ENCODE measurements around the gene RIN3. TPM values are rescaled to one million over a fixed set of nuclear protein-coding genes. Genes with fewer than 3 reads are reported as not detected.

Gene RIN3
- total RNA-seq, 1 experiment from 2014 or later: 10.9 TPM

DNA sequence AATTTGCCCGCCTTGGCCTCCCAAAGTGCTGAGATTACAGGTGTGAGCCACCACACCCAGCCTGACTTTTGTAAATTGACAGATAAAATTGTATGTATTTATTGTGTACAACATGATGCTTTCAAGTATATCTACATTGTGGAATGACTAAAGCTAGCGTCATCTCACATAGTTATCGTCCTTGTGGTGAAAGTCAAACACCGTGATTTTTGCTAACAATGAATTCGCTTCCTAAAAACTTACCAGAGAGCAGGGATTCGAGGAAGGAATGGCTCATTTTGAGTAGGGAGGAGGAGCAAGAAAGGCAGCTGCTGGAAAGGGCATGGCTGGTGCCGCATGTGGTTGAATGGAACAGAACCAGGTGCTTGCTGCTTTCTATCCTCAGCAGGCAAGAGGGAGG is 149.5 kb downstream of the RIN3 start:
- in situ Hi-C loops (cut with HindIII; ENCODE audit: low pct_unique_long_range_greater_than_20kb, low sequenced_read_pairs): no loop called here
- ChIA-PET POLR2A (no interaction called here), CTCF (no interaction called here)
- H3K36me3 ChIP-seq (ENCODE audit: control insufficient read depth, insufficient read depth, low read length): no peaks in the 10 kb centered on the region
- H3K4me3 ChIP-seq (ENCODE audit: low read depth in 2 of 2, low read length in 2 of 2): no peak overlapping the region
- intact Hi-C loops (cut with micrococcal nuclease; ENCODE audit: unreplicated experiment): no loop called here
- H3K4me1 ChIP-seq (ENCODE audit: control insufficient read depth, insufficient read depth, low read length): no peaks in the 10 kb centered on the region
- H3K9me3 ChIP-seq (ENCODE audit: control insufficient read depth, insufficient read depth, low read depth, low read length): no peaks in the 10 kb centered on the region
- DNase-seq (ENCODE audit: low read depth, low spot score) (no peak), ATAC-seq (no peak)
- no peak for TF ChIP-seq TCF7L2 (IDR thresholded peaks at IDR 0.05; ENCODE audit: low read depth, low read length)
- TF ChIP-seq POLR2AphosphoS5 (IDR thresholded peaks at IDR 0.05; ENCODE audit: low read depth, low read length): no peak
- no peak for TF ChIP-seq SIN3A (IDR thresholded peaks at IDR 0.05; ENCODE audit: borderline replicate concordance, insufficient read depth, low read depth, low read length)
- TF ChIP-seq, protein P1, sequence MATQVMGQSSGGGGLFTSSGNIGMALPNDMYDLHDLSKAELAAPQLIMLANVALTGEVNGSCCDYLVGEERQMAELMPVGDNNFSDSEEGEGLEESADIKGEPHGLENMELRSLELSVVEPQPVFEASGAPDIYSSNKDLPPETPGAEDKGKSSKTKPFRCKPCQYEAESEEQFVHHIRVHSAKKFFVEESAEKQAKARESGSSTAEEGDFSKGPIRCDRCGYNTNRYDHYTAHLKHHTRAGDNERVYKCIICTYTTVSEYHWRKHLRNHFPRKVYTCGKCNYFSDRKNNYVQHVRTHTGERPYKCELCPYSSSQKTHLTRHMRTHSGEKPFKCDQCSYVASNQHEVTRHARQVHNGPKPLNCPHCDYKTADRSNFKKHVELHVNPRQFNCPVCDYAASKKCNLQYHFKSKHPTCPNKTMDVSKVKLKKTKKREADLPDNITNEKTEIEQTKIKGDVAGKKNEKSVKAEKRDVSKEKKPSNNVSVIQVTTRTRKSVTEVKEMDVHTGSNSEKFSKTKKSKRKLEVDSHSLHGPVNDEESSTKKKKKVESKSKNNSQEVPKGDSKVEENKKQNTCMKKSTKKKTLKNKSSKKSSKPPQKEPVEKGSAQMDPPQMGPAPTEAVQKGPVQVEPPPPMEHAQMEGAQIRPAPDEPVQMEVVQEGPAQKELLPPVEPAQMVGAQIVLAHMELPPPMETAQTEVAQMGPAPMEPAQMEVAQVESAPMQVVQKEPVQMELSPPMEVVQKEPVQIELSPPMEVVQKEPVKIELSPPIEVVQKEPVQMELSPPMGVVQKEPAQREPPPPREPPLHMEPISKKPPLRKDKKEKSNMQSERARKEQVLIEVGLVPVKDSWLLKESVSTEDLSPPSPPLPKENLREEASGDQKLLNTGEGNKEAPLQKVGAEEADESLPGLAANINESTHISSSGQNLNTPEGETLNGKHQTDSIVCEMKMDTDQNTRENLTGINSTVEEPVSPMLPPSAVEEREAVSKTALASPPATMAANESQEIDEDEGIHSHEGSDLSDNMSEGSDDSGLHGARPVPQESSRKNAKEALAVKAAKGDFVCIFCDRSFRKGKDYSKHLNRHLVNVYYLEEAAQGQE (IDR thresholded peaks at IDR 0.05; ENCODE audit: insufficient read depth in 1 of 2, low read depth in 2 of 2, low read length in 1 of 2): no peak
- TF ChIP-seq CTCF (IDR thresholded peaks at IDR 0.05): no peak
- no peak overlapping the region for H3K27ac ChIP-seq (ENCODE audit: low read length)
- no TSS peak for BruUV-seq (replicated peaks)
- no peaks in the 10 kb centered on the region for H3K27me3 ChIP-seq (ENCODE audit: control insufficient read depth, insufficient read depth, low read length)

DNA sequence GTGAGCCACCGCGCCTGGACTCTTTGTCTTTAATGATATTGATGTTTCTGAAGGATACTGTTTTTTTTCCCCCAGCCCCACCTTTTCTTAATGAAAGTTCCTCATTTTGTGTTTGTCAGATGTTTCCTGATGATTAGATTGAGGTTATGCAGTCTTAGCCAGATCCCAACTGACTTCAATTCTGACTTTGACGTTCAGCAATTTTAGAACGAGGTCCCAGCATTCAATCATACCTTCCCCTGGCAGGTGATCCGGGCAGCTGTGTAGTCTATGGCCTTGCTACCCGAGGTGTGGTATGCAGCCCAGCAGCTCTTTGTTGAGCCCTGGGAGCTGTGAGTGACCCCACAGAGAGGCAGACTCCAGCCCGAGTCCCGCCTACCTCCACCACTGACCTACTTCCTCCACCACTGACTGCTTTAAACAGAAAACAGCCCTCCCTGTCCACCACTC is 152.1 kb downstream of the RIN3 start:
- no peaks in the 10 kb centered on the region for H3K4me1 ChIP-seq (ENCODE audit: control insufficient read depth, insufficient read depth, low read length)
- no peaks in the 10 kb centered on the region for H3K27me3 ChIP-seq (ENCODE audit: control insufficient read depth, insufficient read depth, low read length)
- H3K9me3 ChIP-seq (ENCODE audit: control insufficient read depth, insufficient read depth, low read depth, low read length): no peaks in the 10 kb centered on the region
- H3K27ac ChIP-seq (ENCODE audit: low read length): no peak overlapping the region
- no peak for ATAC-seq
- in situ Hi-C loops (cut with HindIII; ENCODE audit: low pct_unique_long_range_greater_than_20kb, low sequenced_read_pairs): no loop called here
- DNase-seq (ENCODE audit: low read depth, low spot score): no peak
- TF ChIP-seq POLR2AphosphoS5 (IDR thresholded peaks at IDR 0.05; ENCODE audit: low read depth, low read length) (no peak), TCF7L2 (IDR thresholded peaks at IDR 0.05; ENCODE audit: low read depth, low read length) (no peak), CTCF (IDR thresholded peaks at IDR 0.05) (no peak), SIN3A (IDR thresholded peaks at IDR 0.05; ENCODE audit: borderline replicate concordance, insufficient read depth, low read depth, low read length) (no peak)
- TF ChIP-seq, protein P1 (IDR thresholded peaks at IDR 0.05; ENCODE audit: insufficient read depth in 1 of 2, low read depth in 2 of 2, low read length in 1 of 2): no peak
- ChIA-PET POLR2A (no interaction called here), CTCF (interaction anchor here (0.5 kb wide), 1 partner anchor 175 kb away, joined by 4 read pairs; no protein-coding TSS in a partner anchor)
- intact Hi-C loops (cut with micrococcal nuclease; ENCODE audit: unreplicated experiment): no loop called here
- no peaks in the 10 kb centered on the region for H3K36me3 ChIP-seq (ENCODE audit: control insufficient read depth, insufficient read depth, low read length)
- BruUV-seq (replicated peaks): no TSS peak
- no peak overlapping the region for H3K4me3 ChIP-seq (ENCODE audit: low read depth in 2 of 2, low read length in 2 of 2)

All from Panc1 (cell line).